PC-9 (cell line): Measurements from ENCODE around the gene PPAT. TPM values are rescaled to one million over a fixed set of nuclear protein-coding genes. Genes with fewer than 3 reads are reported as not detected.

Experiments used
- BruUV-seq: library from RNA; stranded (reverse); fragments of 400-500 nt; replicated peaks from 2 replicates; lab custom pipeline; 2021; lab: Mats Ljungman, UMichigan
- CTCF ChIA-PET: fragments of 300-600 bp; sonication (Branson Sonifier 250); formaldehyde crosslinking; loops from one replicate; lab custom pipeline; 2022; ENCODE audit warnings: antibody characterized with exemption; lab: Charles Lee
- POLR2A ChIA-PET: fragments of 300-600 bp; sonication (Branson Sonifier 250); formaldehyde crosslinking; loops from one replicate; lab custom pipeline; 2022; ENCODE audit warnings: antibody characterized with exemption; ENCODE audit not compliant: unreplicated experiment; lab: Charles Lee
- DNase-seq, 2 experiments: peaks; one replicate each; pipeline versions ENCODE4 v3.0.0 to v3.0.0-alpha.2; 2015 to 2022; ENCODE audit warnings: mixed read lengths in 1 of 2
- H2AFZ ChIP-seq: fragments of 200-600 bp; sonication (generic); 2 replicates; pipeline ENCODE4 v1.8.1; 2017; ENCODE audit warnings: antibody characterized with exemption
- H3F3A ChIP-seq: fragments of 200-600 bp; sonication (generic); 2 replicates; pipeline ENCODE4 v1.8.1; 2017; ENCODE audit warnings: antibody characterized with exemption, mild to moderate bottlenecking, low read depth; ENCODE audit not compliant: insufficient read depth
- H3K27ac ChIP-seq: fragments of 200-600 bp; sonication (generic); 2 replicates; pipeline ENCODE4 v1.6.1; 2016; ENCODE audit warnings: mixed run types
- H3K27me3 ChIP-seq: fragments of 200-600 bp; sonication (generic); 2 replicates; pipeline ENCODE4 v1.6.1; 2016; ENCODE audit warnings: low read depth, mixed run types; ENCODE audit not compliant: insufficient read depth
- H3K36me3 ChIP-seq: fragments of 200-600 bp; sonication (generic); 2 replicates; pipeline ENCODE4 v1.6.1; 2016; ENCODE audit warnings: low read depth, mixed run types
- H3K4me1 ChIP-seq: fragments of 200-600 bp; sonication (generic); replicated peaks from 2 replicates; pipeline ENCODE4 v1.6.1; 2016; ENCODE audit warnings: mixed run types; ENCODE audit not compliant: insufficient read depth
- H3K4me2 ChIP-seq: fragments of 200-600 bp; sonication (generic); 2 replicates; pipeline ENCODE4 v1.6.1; 2017; ENCODE audit warnings: mixed run types
- H3K4me3 ChIP-seq: fragments of 200-600 bp; sonication (generic); 2 replicates; pipeline ENCODE4 v1.6.1; 2016; ENCODE audit warnings: mixed run types
- H3K79me2 ChIP-seq: fragments of 200-600 bp; sonication (generic); 2 replicates; pipeline ENCODE4 v1.6.1; 2017; ENCODE audit warnings: low read depth, mixed run types
- H3K9me2 ChIP-seq: fragments of 200-600 bp; sonication (generic); 2 replicates; pipeline ENCODE4 v1.8.1; 2017; ENCODE audit warnings: mild to moderate bottlenecking; ENCODE audit not compliant: insufficient read depth
- H3K9me3 ChIP-seq: fragments of 200-600 bp; sonication (generic); 2 replicates; pipeline ENCODE4 v1.8.1; 2016; ENCODE audit warnings: low read depth; ENCODE audit not compliant: insufficient read depth
- H4K20me1 ChIP-seq: fragments of 200-600 bp; sonication (generic); 2 replicates; pipeline ENCODE4 v1.8.1; 2017; ENCODE audit not compliant: insufficient read depth
- EZH2 ChIP-seq: fragments of 200-600 bp; sonication (generic); IDR thresholded peaks from 2 replicates; pipeline ENCODE4 v1.8.0; 2017; ENCODE audit warnings: antibody characterized with exemption, low read depth
- intact Hi-C: fragments of 100-400 bp; cut with micrococcal nuclease; formaldehyde crosslinking; loops from one replicate; pipeline ENCODE4 v1.10.0; 2022; ENCODE audit not compliant: unreplicated experiment
- total RNA-seq: library from RNA; stranded (reverse); gene quantifications from 2 replicates; pipeline ENCODE4 v1.2.3, GENCODE V29; 2021
- TF ChIP-seq, protein P1 (sequence below): fragments of 200-600 bp; sonication (generic); conservative IDR thresholded peaks from 2 replicates; pipeline ENCODE4 v1.6.1; 2017; ENCODE audit warnings: mixed run types, antibody characterized with exemption, mild to moderate bottlenecking, moderate library complexity

PPAT gene
- total RNA-seq, 1 experiment from 2014 or later = 21.3 TPM

DNA sequence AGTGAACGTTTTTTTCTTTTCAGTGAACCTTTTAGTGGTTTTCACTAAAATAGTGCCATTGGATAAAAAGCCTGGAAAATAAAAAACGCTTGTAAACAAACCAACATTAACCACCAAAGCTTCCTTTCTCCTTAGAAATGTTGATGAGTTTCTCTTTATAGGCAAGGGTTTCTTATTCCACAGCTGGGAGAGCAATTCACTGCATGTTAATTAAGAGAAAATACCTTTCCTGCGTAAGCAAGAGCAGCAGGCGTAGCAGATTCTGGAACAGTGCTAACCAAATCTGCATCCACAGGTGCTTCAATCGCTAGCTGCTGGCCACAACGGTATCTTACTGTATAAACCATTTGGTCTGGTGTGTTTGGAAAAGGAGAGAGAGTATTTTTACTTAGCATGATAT lies 34.9 kb downstream of the PPAT start:
- Histone ChIP-seq H3K27ac (no peak overlapping the region), H3K4me1 (no peaks in the 10 kb centered on the region), H3F3A (no peaks in the 10 kb centered on the region), H3K4me3 (no peak overlapping the region), H3K27me3 (no peaks in the 10 kb centered on the region), H4K20me1 (no peaks in the 10 kb centered on the region), H3K9me3 (no peaks in the 10 kb centered on the region), H3K79me2 (no peaks in the 10 kb centered on the region), H3K36me3 (peaks cover 14% of the 10 kb centered on the region; the same call in 1 of the 2 replicates), H3K9me2 (no peaks in the 10 kb centered on the region), H3K4me2 (no peak overlapping the region), H2AFZ (no peak overlapping the region)
- BruUV-seq = no TSS peak
- intact Hi-C loops = no loop called here
- DNase-seq = no peak
- ChIA-PET POLR2A (no interaction called here), CTCF (no interaction called here)
- TF ChIP-seq, protein P1, sequence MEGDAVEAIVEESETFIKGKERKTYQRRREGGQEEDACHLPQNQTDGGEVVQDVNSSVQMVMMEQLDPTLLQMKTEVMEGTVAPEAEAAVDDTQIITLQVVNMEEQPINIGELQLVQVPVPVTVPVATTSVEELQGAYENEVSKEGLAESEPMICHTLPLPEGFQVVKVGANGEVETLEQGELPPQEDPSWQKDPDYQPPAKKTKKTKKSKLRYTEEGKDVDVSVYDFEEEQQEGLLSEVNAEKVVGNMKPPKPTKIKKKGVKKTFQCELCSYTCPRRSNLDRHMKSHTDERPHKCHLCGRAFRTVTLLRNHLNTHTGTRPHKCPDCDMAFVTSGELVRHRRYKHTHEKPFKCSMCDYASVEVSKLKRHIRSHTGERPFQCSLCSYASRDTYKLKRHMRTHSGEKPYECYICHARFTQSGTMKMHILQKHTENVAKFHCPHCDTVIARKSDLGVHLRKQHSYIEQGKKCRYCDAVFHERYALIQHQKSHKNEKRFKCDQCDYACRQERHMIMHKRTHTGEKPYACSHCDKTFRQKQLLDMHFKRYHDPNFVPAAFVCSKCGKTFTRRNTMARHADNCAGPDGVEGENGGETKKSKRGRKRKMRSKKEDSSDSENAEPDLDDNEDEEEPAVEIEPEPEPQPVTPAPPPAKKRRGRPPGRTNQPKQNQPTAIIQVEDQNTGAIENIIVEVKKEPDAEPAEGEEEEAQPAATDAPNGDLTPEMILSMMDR = no peak
- TF ChIP-seq EZH2 = no peak

DNA sequence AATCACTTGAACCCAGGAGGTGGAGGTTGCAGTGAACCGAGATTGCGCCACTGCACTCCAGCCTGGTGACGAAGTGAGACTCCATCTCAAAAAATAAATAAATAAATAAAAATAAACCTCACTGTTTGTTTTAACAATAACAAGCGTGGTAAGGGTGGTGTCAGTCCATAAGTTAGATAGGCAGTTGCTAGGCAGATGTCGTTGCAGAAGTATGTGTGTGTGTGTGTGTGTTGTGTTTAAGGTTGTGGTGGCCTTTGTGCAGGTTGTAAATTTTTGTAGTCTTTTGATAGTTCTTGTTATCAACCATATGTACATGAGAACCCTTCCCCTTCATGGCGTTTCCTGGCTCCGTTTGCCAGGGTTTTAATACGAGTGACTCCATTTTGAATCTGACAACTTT lies 44.1 kb downstream of the PPAT start:
- BruUV-seq = no TSS peak
- TF ChIP-seq, protein P1 = no peak
- no peak for TF ChIP-seq EZH2
- H3K36me3 ChIP-seq = 0 out of 2 replicates have a peak, but pooled peaks cover 3% of the 10 kb centered on the region
- no peak overlapping the region for H3K4me3 ChIP-seq
- no peaks in the 10 kb centered on the region for H4K20me1 ChIP-seq
- intact Hi-C loops = no loop called here
- H3K4me2 ChIP-seq = no peak overlapping the region
- no peaks in the 10 kb centered on the region for H3K27me3 ChIP-seq
- no peak for DNase-seq
- peaks cover 11% of the 10 kb centered on the region; the same call in 1 of the 2 replicates for H3K79me2 ChIP-seq
- no peak overlapping the region for H3K27ac ChIP-seq
- H3F3A ChIP-seq = peaks cover 13% of the 10 kb centered on the region; the same call in 1 of the 2 replicates
- CTCF ChIA-PET = no interaction called here
- no peaks in the 10 kb centered on the region for H3K9me3 ChIP-seq
- no peaks in the 10 kb centered on the region; the same call in 1 of the 2 replicates for H3K4me1 ChIP-seq
- H3K9me2 ChIP-seq = no peaks in the 10 kb centered on the region
- POLR2A ChIA-PET = no interaction called here
- H2AFZ ChIP-seq = no peak overlapping the region

DNA sequence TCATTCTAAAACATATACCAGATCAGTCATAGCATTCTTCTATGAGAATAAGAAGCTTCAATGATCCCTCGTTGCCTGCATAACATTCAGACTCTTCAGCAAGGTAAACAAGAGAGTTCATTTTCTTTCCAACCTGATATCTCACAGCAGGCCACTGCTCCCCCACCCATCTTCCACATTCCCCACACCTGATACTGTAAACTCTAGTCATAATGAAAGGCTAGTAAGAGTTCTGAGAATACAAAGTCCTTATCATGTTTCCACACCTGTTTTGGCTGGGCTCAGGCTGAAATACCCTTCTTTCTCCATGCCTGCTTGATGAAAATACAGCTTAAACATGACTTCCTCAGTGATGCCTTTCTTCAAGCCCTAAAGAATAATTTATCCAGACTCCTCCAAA lies 45.9 kb downstream of the PPAT start:
- H3K9me3 ChIP-seq = no peaks in the 10 kb centered on the region
- no peaks in the 10 kb centered on the region for H3K9me2 ChIP-seq
- CTCF ChIA-PET = no interaction called here
- no peak overlapping the region for H3K4me3 ChIP-seq
- no TSS peak for BruUV-seq
- H3K27me3 ChIP-seq = no peaks in the 10 kb centered on the region
- H3K4me1 ChIP-seq = peaks cover 5% of the 10 kb centered on the region; the same call in 1 of the 2 replicates
- no peaks in the 10 kb centered on the region for H3K36me3 ChIP-seq
- no peak overlapping the region for H3K27ac ChIP-seq
- no peaks in the 10 kb centered on the region for H4K20me1 ChIP-seq
- peaks cover 25% of the 10 kb centered on the region for H3K79me2 ChIP-seq
- H2AFZ ChIP-seq = no peak overlapping the region
- POLR2A ChIA-PET = interaction anchor here (0.8 kb wide), 1 partner anchor 70 kb away, joined by 4 read pairs; no protein-coding TSS in a partner anchor
- intact Hi-C loops = no loop called here
- H3K4me2 ChIP-seq = peak overlapping the region; percentile 80; the same call in 1 of the 2 replicates
- TF ChIP-seq, protein P1 = no peak
- no peak for TF ChIP-seq EZH2
- DNase-seq = no peak
- H3F3A ChIP-seq = peaks cover 18% of the 10 kb centered on the region; the same call in 1 of the 2 replicates
